ENCODE results near the gene PRTFDC1. TPM values are rescaled to one million over a fixed set of nuclear protein-coding genes. Genes with fewer than 3 reads are reported as not detected.
"Not testable (repeated sequence)": the region's sequence is repeated elsewhere in the genome, so short reads cannot be mapped to it uniquely, and the experiment has no call there.

Gene PRTFDC1
- total and polyA plus RNA-seq, 5 donors from 2014 or later: 0.37 to 1.6 (median 1.3) TPM; not detected in 2

GRCh38 chr10:24848195-24848594 is 104.2 kb downstream of the PRTFDC1 start:
- Histone ChIP-seq H3K27me3 (ENCODE audit: control insufficient read depth, insufficient read depth, low read length) (no peaks in the 10 kb centered on the region), H3K4me1 (ENCODE audit: control insufficient read depth, insufficient read depth, low read length, poor library complexity, severe bottlenecking) (no peaks in the 10 kb centered on the region), H3K4me3 (ENCODE audit: low read depth, low read length) (no peak overlapping the region), H3K27ac (ENCODE audit: insufficient read depth, low read length, poor library complexity, severe bottlenecking) (no peak overlapping the region), H3K9me3 (ENCODE audit: control insufficient read depth in 2 of 2, low read length in 2 of 2) (no peaks in the 10 kb centered on the region), H3K36me3 (ENCODE audit: control insufficient read depth, insufficient read depth, low read length) (no peaks in the 10 kb centered on the region)
- H3K4me1 Mint-ChIP-seq: peaks cover 0 to 7% (median 4%) of the 10 kb centered on the region in 4 donors
- no peak overlapping the region for H3K27ac Mint-ChIP-seq
- H3K9me3 Mint-ChIP-seq: peaks cover 0 to 2% (median 0%) of the 10 kb centered on the region in 7 donors
- DNase-seq (no peak), ATAC-seq (ENCODE audit: low read depth in 2 of 2) (no peak)
- peaks cover 24% of the 10 kb centered on the region for H3K27me3 Mint-ChIP-seq
- H3K36me3 Mint-ChIP-seq: no peaks in the 10 kb centered on the region
- H3K4me3 Mint-ChIP-seq: no peak overlapping the region

- Mint-ChIP-seq H3K4me1 (peaks cover 0 to 7% (median 4%) of the 10 kb centered on the region in 4 donors), H3K9me3 (peaks cover 0 to 2% (median 0%) of the 10 kb centered on the region in 7 donors), H3K4me3 (no peak overlapping the region), H3K27ac (no peak overlapping the region), H3K27me3 (peaks cover 18% of the 10 kb centered on the region), H3K36me3 (no peaks in the 10 kb centered on the region)
- Histone ChIP-seq H3K9me3 (ENCODE audit: control insufficient read depth in 2 of 2, low read length in 2 of 2) (no peaks in the 10 kb centered on the region), H3K36me3 (ENCODE audit: control insufficient read depth, insufficient read depth, low read length) (no peaks in the 10 kb centered on the region), H3K27me3 (ENCODE audit: control insufficient read depth, insufficient read depth, low read length) (no peaks in the 10 kb centered on the region), H3K4me3 (ENCODE audit: low read depth, low read length) (no peak overlapping the region), H3K27ac (ENCODE audit: insufficient read depth, low read length, poor library complexity, severe bottlenecking) (no peak overlapping the region), H3K4me1 (ENCODE audit: control insufficient read depth, insufficient read depth, low read length, poor library complexity, severe bottlenecking) (no peaks in the 10 kb centered on the region)
- no peak for ATAC-seq (ENCODE audit: low read depth in 2 of 2)
- DNase-seq: no peak
Measured at GRCh38 chr10:24847112-24848070, 105.0 kb downstream of the PRTFDC1 start.

GRCh38 chr10:24844742-24845141 is 107.7 kb downstream of the PRTFDC1 start:
- Mint-ChIP-seq H3K27me3 (peaks cover 17% of the 10 kb centered on the region), H3K4me1 (no peaks in the 10 kb centered on the region), H3K9me3 (peaks cover 0 to 2% (median 0%) of the 10 kb centered on the region in 7 donors), H3K27ac (no peak overlapping the region), H3K36me3 (no peaks in the 10 kb centered on the region), H3K4me3 (no peak overlapping the region)
- Histone ChIP-seq H3K9me3 (ENCODE audit: control insufficient read depth in 2 of 2, low read length in 2 of 2) (no peaks in the 10 kb centered on the region), H3K27ac (ENCODE audit: insufficient read depth, low read length, poor library complexity, severe bottlenecking) (no peak overlapping the region), H3K4me3 (ENCODE audit: low read depth, low read length) (no peak overlapping the region), H3K4me1 (ENCODE audit: control insufficient read depth, insufficient read depth, low read length, poor library complexity, severe bottlenecking) (no peaks in the 10 kb centered on the region), H3K27me3 (ENCODE audit: control insufficient read depth, insufficient read depth, low read length) (no peaks in the 10 kb centered on the region), H3K36me3 (ENCODE audit: control insufficient read depth, insufficient read depth, low read length) (no peaks in the 10 kb centered on the region)
- ATAC-seq (ENCODE audit: low read depth in 2 of 2): no peak
- no peak for DNase-seq

DNA sequence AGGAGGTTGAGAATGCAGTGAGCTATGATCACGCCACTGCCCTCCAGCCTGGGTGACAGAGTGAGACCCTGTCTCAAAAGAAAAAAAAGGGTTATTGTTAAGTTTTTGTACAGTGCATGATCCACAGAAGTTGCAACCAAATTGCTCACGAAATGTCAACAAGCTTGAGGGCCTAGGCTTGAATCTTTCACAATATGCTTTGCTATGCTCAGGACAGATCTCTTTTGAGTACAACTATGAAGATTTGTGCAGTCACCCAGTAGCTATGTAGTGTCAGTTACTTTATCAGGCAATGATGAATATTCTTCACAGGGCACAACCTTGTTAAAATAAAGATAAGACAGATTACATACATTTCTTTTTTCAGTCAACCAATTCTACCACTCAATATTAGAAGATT is 109.2 kb downstream of the PRTFDC1 start:
- no peak overlapping the region for H3K4me3 ChIP-seq (ENCODE audit: low read depth, low read length)
- no peaks in the 10 kb centered on the region for H3K4me1 Mint-ChIP-seq
- no peaks in the 10 kb centered on the region for H3K27me3 ChIP-seq (ENCODE audit: control insufficient read depth, insufficient read depth, low read length)
- no peak overlapping the region for H3K27ac Mint-ChIP-seq
- no peak overlapping the region for H3K4me3 Mint-ChIP-seq
- H3K36me3 Mint-ChIP-seq: no peaks in the 10 kb centered on the region
- peaks cover 0 to 2% (median 0%) of the 10 kb centered on the region in 7 donors for H3K9me3 Mint-ChIP-seq
- peaks cover 15% of the 10 kb centered on the region for H3K27me3 Mint-ChIP-seq
- no peaks in the 10 kb centered on the region for H3K9me3 ChIP-seq (ENCODE audit: control insufficient read depth in 2 of 2, low read length in 2 of 2)
- H3K4me1 ChIP-seq (ENCODE audit: control insufficient read depth, insufficient read depth, low read length, poor library complexity, severe bottlenecking): no peaks in the 10 kb centered on the region
- H3K27ac ChIP-seq (ENCODE audit: insufficient read depth, low read length, poor library complexity, severe bottlenecking): no peak overlapping the region
- H3K36me3 ChIP-seq (ENCODE audit: control insufficient read depth, insufficient read depth, low read length): no peaks in the 10 kb centered on the region
- DNase-seq (no peak), ATAC-seq (ENCODE audit: low read depth in 2 of 2) (no peak)

DNA sequence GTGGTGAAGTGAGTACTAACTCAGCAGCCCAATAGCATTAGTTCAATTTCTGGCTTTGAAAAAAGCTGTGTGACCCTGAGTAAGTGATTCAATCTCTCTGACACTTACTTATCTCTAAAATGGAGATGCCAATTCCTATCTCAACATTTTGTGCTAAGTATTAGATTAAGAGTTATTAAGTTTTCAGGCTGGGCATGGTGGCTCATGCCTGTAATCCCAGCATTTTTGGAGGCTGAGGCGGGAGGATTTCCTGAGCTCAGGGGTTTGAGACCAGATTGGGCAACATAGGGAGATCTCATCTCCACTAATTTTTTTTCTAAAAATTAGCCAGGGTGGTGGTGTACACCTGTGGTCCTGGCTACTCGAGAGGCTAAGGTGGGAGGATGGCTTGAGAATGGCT is 109.5 kb downstream of the PRTFDC1 start:
- H3K4me3 ChIP-seq (ENCODE audit: low read depth, low read length): no peak overlapping the region
- no peak for DNase-seq
- Mint-ChIP-seq H3K9me3 (peaks cover 0 to 2% (median 0%) of the 10 kb centered on the region in 7 donors), H3K4me1 (no peaks in the 10 kb centered on the region), H3K27me3 (peaks cover 13% of the 10 kb centered on the region), H3K4me3 (no peak overlapping the region), H3K36me3 (no peaks in the 10 kb centered on the region), H3K27ac (no peak overlapping the region)
- no peaks in the 10 kb centered on the region for H3K9me3 ChIP-seq (ENCODE audit: control insufficient read depth in 2 of 2, low read length in 2 of 2)
- H3K4me1 ChIP-seq (ENCODE audit: control insufficient read depth, insufficient read depth, low read length, poor library complexity, severe bottlenecking): no peaks in the 10 kb centered on the region
- no peak for ATAC-seq (ENCODE audit: low read depth in 2 of 2)
- no peaks in the 10 kb centered on the region for H3K36me3 ChIP-seq (ENCODE audit: control insufficient read depth, insufficient read depth, low read length)
- no peaks in the 10 kb centered on the region for H3K27me3 ChIP-seq (ENCODE audit: control insufficient read depth, insufficient read depth, low read length)
- no peak overlapping the region for H3K27ac ChIP-seq (ENCODE audit: insufficient read depth, low read length, poor library complexity, severe bottlenecking)

GRCh38 chr10:24841530-24841929 is 110.9 kb downstream of the PRTFDC1 start:
- no peak overlapping the region for H3K27ac Mint-ChIP-seq
- no peaks in the 10 kb centered on the region for H3K4me1 Mint-ChIP-seq

DNA sequence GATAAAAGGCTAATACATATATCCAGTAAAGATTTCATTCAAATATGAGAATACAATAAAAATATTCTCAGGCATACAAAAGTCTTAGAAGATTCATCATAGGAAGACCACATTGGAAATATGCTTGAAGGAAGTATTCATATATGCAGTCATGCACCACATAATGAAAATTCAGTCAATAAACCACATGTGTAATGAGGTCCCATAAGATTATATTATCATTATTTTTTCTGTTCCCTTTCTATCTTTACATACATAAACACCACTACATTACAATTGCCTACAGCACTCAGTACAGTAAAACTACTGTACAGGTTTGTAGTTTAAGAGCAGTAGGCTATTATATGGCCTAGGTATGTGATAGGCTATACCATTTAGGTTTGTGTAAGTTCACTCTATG is 111.6 kb downstream of the PRTFDC1 start:
- ATAC-seq (ENCODE audit: low read depth in 2 of 2) (no peak), DNase-seq (no peak)
- no peak overlapping the region for H3K27ac Mint-ChIP-seq
- Histone ChIP-seq H3K9me3 (ENCODE audit: control insufficient read depth in 2 of 2, low read length in 2 of 2) (no peaks in the 10 kb centered on the region), H3K27ac (ENCODE audit: insufficient read depth, low read length, poor library complexity, severe bottlenecking) (no peak overlapping the region), H3K4me1 (ENCODE audit: control insufficient read depth, insufficient read depth, low read length, poor library complexity, severe bottlenecking) (no peaks in the 10 kb centered on the region), H3K36me3 (ENCODE audit: control insufficient read depth, insufficient read depth, low read length) (no peaks in the 10 kb centered on the region), H3K4me3 (ENCODE audit: low read depth, low read length) (no peak overlapping the region), H3K27me3 (ENCODE audit: control insufficient read depth, insufficient read depth, low read length) (no peaks in the 10 kb centered on the region)
- no peaks in the 10 kb centered on the region for H3K4me1 Mint-ChIP-seq
- H3K27me3 Mint-ChIP-seq: peaks cover 11% of the 10 kb centered on the region
- H3K9me3 Mint-ChIP-seq: peaks cover 0 to 6% (median 0%) of the 10 kb centered on the region in 7 donors
- H3K36me3 Mint-ChIP-seq: no peaks in the 10 kb centered on the region
- no peak overlapping the region for H3K4me3 Mint-ChIP-seq

More at GRCh38 chr10:24841530-24841929, 110.9 kb downstream of the PRTFDC1 start:
- Histone ChIP-seq H3K27ac (ENCODE audit: insufficient read depth, low read length, poor library complexity, severe bottlenecking) (no peak overlapping the region), H3K4me3 (ENCODE audit: low read depth, low read length) (no peak overlapping the region), H3K4me1 (ENCODE audit: control insufficient read depth, insufficient read depth, low read length, poor library complexity, severe bottlenecking) (no peaks in the 10 kb centered on the region), H3K9me3 (ENCODE audit: control insufficient read depth in 2 of 2, low read length in 2 of 2) (no peaks in the 10 kb centered on the region), H3K27me3 (ENCODE audit: control insufficient read depth, insufficient read depth, low read length) (no peaks in the 10 kb centered on the region), H3K36me3 (ENCODE audit: control insufficient read depth, insufficient read depth, low read length) (no peaks in the 10 kb centered on the region)
- DNase-seq: no peak
- Mint-ChIP-seq H3K4me3 (no peak overlapping the region), H3K36me3 (no peaks in the 10 kb centered on the region), H3K9me3 (peaks cover 0 to 6% (median 0%) of the 10 kb centered on the region in 7 donors), H3K27me3 (peaks cover 17% of the 10 kb centered on the region)
- no peak for ATAC-seq (ENCODE audit: low read depth in 2 of 2)

GRCh38 chr10:24837781-24838180 is 114.6 kb downstream of the PRTFDC1 start:
- not testable (repeated sequence) for H3K27ac Mint-ChIP-seq; ATAC-seq (ENCODE audit: low read depth in 2 of 2)
- H3K27me3 Mint-ChIP-seq: peaks cover 14% of the 10 kb centered on the region

More at GRCh38 chr10:24837781-24838180, 114.6 kb downstream of the PRTFDC1 start:
- not testable (repeated sequence) for H3K4me3 ChIP-seq (ENCODE audit: low read depth, low read length); H3K4me1 Mint-ChIP-seq; H3K9me3 Mint-ChIP-seq; DNase-seq; H3K27ac ChIP-seq (ENCODE audit: insufficient read depth, low read length, poor library complexity, severe bottlenecking); H3K4me3 Mint-ChIP-seq; H3K36me3 ChIP-seq (ENCODE audit: control insufficient read depth, insufficient read depth, low read length); H3K27me3 ChIP-seq (ENCODE audit: control insufficient read depth, insufficient read depth, low read length); H3K9me3 ChIP-seq (ENCODE audit: control insufficient read depth in 2 of 2, low read length in 2 of 2); H3K4me1 ChIP-seq (ENCODE audit: control insufficient read depth, insufficient read depth, low read length, poor library complexity, severe bottlenecking); H3K36me3 Mint-ChIP-seq
